Femur (tissue), 1 donor: ENCODE results near the gene EXOC4.
"Not testable (repeated sequence)": the region's sequence is repeated elsewhere in the genome, so short reads cannot be mapped to it uniquely, and the experiment has no call there.

Source experiments
- DNase-seq: peaks from one replicate; pipeline ENCODE4 v3.0.0-alpha.2; 2017

EXOC4 gene

DNA sequence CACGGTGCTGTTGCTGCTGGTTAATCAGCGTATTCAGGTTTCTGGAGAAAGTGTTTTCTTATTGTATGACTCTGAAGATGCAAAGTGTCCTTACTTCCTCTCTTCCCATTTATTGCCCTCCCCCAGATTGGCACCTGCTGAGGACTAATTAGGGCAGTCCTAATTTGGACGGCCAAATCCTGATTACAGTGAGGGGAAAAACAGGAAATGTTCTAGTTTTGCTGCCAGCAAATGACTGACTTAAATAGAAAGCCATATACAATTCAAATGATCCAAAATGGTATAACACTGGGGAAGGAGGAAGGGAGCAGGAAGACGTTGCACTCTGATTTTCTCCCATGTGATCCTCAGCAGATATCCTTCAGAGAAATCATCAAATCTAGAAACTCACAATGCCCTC is 651.9 kb downstream of the EXOC4 start:
- no peak for DNase-seq

GRCh38 chr7:133906553-133906952 is 653.7 kb downstream of the EXOC4 start:
- DNase-seq, result not testable (repeated sequence)

- DNase-seq, result no peak
Measured at GRCh38 chr7:133910761-133911160, 657.9 kb downstream of the EXOC4 start.

DNA sequence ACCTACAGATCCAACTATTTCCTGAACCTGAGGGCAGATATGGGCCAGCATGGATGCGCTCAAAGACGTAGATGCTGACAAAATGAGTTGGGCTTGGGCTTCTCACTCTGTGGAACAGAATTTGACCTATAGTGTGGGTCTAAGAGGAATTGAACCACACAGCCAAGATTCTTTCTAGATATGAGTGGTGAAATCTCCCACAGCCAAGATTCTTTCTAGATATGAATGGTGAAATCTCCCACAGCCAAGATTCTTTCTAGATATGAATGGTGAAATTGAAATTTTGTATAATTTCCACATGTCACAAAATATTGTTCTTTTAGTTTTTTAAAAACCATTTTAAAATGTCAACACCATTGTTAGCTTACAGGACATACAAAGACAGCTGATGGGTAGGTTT is 658.8 kb downstream of the EXOC4 start:
- no peak for DNase-seq

DNA sequence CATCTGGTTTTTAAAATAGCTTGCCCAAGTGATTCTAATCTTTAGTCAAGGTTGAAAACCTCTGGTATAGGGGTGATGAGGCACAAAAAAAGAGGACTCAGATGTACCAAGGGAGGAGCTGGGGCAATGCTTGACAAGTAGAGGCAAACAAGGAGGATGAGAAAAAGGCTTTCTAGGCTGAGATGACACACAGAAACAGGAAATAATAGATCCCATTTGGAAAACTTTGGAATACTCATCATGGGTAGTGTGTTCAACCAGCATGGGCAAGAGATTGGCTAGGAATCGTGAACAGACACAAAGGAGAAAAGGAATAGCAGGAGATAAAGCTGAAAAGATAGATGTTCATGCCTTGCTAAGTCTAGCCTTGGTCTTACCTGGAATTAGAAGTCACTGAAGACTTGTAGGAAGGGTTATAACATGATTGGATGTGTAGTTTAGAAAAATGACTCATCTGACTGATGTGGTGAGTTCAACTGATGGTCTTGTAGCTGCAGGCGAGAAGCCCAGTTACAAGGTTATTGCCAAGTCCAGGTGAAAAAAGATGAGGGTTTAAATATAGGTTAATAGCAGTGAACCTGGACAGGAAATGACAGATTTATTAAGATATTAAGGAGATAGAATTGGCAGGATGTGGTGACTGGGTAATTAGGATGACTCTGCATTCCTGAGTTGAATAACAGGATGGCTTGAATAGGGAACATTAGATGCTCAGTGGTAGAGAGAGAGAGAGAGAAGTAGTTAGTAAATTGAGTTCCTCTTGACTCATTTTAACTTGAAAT is 660.2 kb downstream of the EXOC4 start:
- DNase-seq, result no peak

DNA sequence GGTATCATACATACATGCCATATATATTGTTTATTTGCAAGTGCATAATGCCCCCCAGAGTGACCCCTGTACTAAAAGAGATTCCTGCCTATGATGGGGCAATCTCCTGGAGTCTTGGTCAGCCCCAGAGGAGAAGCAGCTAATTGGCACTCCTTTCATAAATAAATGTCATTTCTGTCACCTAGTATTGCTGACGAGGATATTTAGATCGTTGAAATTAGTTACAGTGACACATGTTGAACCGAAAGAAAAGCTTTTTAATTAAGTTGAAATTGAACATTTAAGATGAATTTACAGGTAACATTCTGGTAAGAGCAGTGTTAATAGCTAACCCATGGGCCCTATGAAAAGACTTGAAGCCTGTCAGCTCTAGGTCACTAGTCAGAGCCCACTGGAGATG is 663.7 kb downstream of the EXOC4 start:
- DNase-seq, result no peak

- no peak for DNase-seq
Measured at GRCh38 chr7:133919810-133920209, 666.9 kb downstream of the EXOC4 start.

GRCh38 chr7:133921635-133922182 is 668.8 kb downstream of the EXOC4 start:
- DNase-seq, result no peak

- DNase-seq, result no peak
Measured at GRCh38 chr7:133923974-133924373, 671.1 kb downstream of the EXOC4 start.

GRCh38 chr7:133931053-133931452 is 678.2 kb downstream of the EXOC4 start:
- no peak for DNase-seq

- DNase-seq, result no peak
Measured at GRCh38 chr7:133932591-133932990, 679.7 kb downstream of the EXOC4 start.

- no peak for DNase-seq
Measured at GRCh38 chr7:133934262-133934976, 681.5 kb downstream of the EXOC4 start.

- no peak for DNase-seq
Measured at GRCh38 chr7:133934977-133935330, 682.1 kb downstream of the EXOC4 start.

GRCh38 chr7:133936074-133936473 is 683.2 kb downstream of the EXOC4 start:
- no peak for DNase-seq

DNA sequence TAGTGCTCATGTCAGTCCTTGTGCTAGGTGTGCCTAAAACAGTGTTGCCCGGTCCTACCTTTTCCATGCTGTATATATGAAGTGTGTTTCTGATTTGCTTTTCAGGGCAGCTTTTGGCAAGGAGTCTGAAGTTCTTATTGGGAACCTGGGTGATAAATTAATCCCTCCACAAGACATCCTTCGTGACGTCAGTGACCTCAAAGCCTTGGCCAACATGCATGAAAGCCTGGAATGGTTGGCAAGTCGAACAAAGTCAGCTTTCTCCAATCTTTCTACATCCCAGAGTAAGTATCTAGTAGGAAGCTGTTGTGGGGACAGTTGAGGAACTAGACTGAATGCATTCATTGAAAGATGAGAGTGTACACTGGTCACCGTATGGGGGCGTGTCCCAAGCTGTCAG is 684.9 kb downstream of the EXOC4 start:
- peak; percentile 26 for DNase-seq

GRCh38 chr7:133940368-133940767 is 687.5 kb downstream of the EXOC4 start:
- DNase-seq, result no peak

GRCh38 chr7:133941496-133941895 is 688.6 kb downstream of the EXOC4 start:
- DNase-seq, result no peak

DNA sequence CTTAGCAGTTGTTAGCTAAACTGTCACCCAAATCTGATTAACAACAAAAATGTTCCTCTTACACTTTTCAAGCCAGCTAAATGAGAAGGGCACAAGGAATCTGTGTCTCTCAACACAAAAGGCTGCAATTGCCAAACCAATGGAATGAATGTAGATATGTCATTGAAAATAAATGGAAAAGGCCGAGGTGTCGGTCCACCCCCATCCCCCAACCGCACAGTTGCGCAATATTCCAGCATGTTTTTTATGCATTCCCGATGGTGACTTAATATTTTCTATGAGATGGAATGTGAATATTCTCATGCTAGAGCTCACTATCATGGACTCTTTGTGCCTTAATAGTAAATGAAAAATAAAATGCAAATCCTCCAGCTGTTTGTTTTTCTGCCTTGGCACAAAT is 692.6 kb downstream of the EXOC4 start:
- no peak for DNase-seq

GRCh38 chr7:133947458-133948254 is 694.8 kb downstream of the EXOC4 start:
- no peak for DNase-seq

- DNase-seq, result no peak
Measured at GRCh38 chr7:133948588-133948987, 695.7 kb downstream of the EXOC4 start.

- no peak for DNase-seq
Measured at GRCh38 chr7:133950855-133951254, 698.0 kb downstream of the EXOC4 start.

DNA sequence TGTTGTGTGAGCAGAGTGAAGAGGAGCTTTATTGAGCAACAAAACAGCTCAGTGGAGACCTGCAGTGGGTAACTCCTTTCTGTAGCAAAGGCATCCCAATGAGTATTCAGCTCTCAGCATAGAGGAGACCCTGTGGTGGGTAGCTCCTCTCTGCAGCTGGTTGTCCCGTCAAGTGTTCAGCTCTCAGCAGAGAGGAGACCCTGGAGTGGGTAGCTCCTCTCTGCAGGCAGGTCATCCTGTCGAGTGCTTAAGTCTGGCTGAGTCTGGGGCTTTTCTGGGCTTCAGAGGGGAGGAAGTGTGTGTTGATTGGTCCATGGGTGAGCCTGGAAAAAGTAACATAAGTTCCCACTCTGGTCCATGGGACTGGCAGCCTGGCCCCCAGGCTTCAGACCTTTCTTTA is 702.3 kb downstream of the EXOC4 start:
- no peak for DNase-seq

DNA sequence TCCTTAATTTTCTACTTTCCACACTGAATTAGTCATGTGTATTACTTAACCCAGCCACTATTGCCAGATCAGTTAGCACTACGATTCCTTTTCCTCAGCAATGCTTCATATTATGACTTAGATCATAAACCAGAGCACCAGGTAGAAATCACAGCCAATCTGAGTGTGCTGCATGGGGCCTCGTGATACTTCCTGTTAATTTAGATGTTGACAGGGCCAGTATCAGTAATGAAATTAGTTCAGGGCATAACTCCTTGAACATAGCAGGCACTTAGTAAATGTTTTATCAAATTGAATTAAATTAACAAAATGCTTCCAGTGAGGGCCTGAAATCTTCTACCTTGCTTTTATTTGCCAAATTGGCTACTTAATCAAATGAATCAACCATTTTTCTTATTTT is 705.0 kb downstream of the EXOC4 start:
- DNase-seq, result no peak
